Measurements from ENCODE around the gene ECHDC1. TPM values are rescaled to one million over a fixed set of nuclear protein-coding genes. Genes with fewer than 3 reads are reported as not detected.
A peak's percentile ranks its signal among the peaks of the same experiment; 100 is the strongest.

ECHDC1 gene
- total RNA-seq, 1 donor from 2014 or later, result 30.3 TPM

DNA sequence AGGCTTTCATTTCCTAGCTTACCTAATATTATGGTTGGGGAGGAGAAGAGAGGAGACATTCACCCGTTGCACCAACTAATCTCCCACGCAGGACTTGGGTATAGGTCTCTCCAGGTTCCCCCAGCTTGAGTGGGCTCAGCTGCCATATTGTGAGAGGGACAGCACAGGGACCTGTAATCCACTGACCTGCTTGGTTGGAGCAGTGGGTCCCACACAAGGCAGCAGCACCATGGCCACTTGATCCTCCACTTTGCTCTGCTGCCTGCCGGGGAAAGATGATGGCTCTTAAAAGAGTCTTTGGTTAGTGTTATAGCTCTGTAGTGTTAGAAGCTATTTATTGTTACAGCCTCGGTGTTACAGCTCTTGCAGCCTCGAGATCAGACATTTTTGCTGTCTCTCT is 22.5 kb upstream of the ECHDC1 start:
- DNase-seq (ENCODE audit: low read depth), result no peak
- H3K36me3 ChIP-seq (ENCODE audit: control insufficient read depth, insufficient read depth, low read length), result no peaks in the 10 kb centered on the region
- no peaks in the 10 kb centered on the region for H3K27me3 ChIP-seq (ENCODE audit: control insufficient read depth, insufficient read depth, low read length)
- FAIRE-seq, result peak; percentile 7
- TF ChIP-seq, protein P1, sequence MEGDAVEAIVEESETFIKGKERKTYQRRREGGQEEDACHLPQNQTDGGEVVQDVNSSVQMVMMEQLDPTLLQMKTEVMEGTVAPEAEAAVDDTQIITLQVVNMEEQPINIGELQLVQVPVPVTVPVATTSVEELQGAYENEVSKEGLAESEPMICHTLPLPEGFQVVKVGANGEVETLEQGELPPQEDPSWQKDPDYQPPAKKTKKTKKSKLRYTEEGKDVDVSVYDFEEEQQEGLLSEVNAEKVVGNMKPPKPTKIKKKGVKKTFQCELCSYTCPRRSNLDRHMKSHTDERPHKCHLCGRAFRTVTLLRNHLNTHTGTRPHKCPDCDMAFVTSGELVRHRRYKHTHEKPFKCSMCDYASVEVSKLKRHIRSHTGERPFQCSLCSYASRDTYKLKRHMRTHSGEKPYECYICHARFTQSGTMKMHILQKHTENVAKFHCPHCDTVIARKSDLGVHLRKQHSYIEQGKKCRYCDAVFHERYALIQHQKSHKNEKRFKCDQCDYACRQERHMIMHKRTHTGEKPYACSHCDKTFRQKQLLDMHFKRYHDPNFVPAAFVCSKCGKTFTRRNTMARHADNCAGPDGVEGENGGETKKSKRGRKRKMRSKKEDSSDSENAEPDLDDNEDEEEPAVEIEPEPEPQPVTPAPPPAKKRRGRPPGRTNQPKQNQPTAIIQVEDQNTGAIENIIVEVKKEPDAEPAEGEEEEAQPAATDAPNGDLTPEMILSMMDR (IDR thresholded peaks at IDR 0.05; ENCODE audit: insufficient read depth, low read length, severe bottlenecking), result no peak
- H3K4me3 ChIP-seq (ENCODE audit: low read depth, low read length), result no peak overlapping the region

DNA sequence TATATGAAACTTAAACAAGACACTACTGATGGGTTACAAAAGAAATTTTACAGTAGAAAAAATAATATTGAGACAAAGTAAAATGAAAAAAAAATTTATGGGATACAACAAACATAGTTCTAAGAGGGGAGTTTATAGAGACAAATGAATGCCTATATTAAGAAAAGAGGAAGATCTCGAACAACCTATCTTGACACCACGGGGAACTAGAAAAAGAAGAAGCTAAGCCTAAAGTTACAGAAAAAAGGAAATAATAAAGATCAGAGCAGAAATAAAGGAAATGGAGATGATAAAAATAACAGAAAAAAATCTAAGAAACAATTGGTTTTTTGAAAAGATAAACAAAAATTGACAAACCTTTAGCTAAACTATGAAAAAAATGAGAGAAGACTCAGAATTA is 9.1 kb upstream of the ECHDC1 start:
- no peaks in the 10 kb centered on the region for H3K27me3 ChIP-seq (ENCODE audit: control insufficient read depth, insufficient read depth, low read length)
- no peaks in the 10 kb centered on the region for H3K36me3 ChIP-seq (ENCODE audit: control insufficient read depth, insufficient read depth, low read length)
- FAIRE-seq, result no peak
- DNase-seq (ENCODE audit: low read depth), result no peak
- TF ChIP-seq, protein P1 (IDR thresholded peaks at IDR 0.05; ENCODE audit: insufficient read depth, low read length, severe bottlenecking), result no peak
- H3K4me3 ChIP-seq (ENCODE audit: low read depth, low read length), result no peak overlapping the region

DNA sequence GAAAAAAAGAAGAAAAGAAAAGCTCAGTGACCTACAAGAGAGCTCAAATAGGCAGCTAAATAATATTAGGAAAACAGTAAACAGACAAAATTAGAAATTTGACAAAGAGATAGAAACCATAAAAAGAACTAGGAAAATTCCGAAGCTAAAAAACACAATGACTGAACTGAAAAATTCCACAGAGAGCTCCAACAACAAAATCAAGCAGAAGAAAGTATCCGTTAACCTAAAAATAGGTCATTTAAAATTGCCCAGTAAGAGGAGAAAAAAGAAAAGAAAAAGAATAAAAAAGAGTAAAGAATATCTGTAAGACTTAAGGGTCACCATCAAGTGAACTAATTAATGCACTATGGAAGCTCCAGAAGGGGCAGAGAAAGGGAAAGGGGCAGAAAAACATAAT is 6.6 kb upstream of the ECHDC1 start:
- Histone ChIP-seq H3K27me3 (ENCODE audit: control insufficient read depth, insufficient read depth, low read length) (no peaks in the 10 kb centered on the region), H3K4me3 (ENCODE audit: low read depth, low read length) (no peak overlapping the region), H3K36me3 (ENCODE audit: control insufficient read depth, insufficient read depth, low read length) (no peaks in the 10 kb centered on the region)
- TF ChIP-seq, protein P1 (IDR thresholded peaks at IDR 0.05; ENCODE audit: insufficient read depth, low read length, severe bottlenecking), result no peak
- FAIRE-seq, result no peak
- no peak for DNase-seq (ENCODE audit: low read depth)

DNA sequence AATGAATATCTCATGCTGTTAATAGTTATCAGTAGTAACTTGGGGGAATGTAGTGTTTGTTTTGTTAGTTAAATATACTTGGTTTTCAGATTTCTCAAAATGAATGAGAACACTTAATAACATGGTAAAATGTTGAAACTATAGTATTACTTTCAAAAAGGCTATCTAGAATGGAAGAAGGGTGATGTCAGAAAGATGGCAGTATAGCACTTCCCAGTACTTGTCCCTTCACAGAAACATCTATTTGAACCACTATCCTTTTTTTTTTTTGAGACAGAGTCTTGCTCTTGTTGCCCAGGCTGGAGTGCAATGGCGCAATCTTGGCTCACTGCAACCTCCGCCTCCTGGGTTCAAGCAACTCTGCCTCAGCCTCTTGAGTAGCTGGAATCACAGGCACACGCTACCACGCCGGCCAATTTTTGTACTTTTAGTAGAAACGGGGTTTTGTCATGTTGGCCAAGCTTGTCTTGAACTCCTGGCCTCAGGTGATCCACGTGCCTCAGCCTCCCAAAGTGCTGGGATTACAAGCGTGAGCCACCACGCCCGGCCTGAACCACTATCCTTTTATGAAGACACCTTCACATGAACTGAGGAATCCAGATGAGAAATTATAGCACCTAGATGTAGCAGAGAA is 4.7 kb upstream of the ECHDC1 start:
- Histone ChIP-seq H3K36me3 (ENCODE audit: control insufficient read depth, insufficient read depth, low read length) (no peaks in the 10 kb centered on the region), H3K27me3 (ENCODE audit: control insufficient read depth, insufficient read depth, low read length) (no peaks in the 10 kb centered on the region), H3K4me3 (ENCODE audit: low read depth, low read length) (no peak overlapping the region)
- FAIRE-seq (no peak), DNase-seq (ENCODE audit: low read depth) (peak; percentile 23)
- TF ChIP-seq, protein P1 (IDR thresholded peaks at IDR 0.05; ENCODE audit: insufficient read depth, low read length, severe bottlenecking), result no peak

DNA sequence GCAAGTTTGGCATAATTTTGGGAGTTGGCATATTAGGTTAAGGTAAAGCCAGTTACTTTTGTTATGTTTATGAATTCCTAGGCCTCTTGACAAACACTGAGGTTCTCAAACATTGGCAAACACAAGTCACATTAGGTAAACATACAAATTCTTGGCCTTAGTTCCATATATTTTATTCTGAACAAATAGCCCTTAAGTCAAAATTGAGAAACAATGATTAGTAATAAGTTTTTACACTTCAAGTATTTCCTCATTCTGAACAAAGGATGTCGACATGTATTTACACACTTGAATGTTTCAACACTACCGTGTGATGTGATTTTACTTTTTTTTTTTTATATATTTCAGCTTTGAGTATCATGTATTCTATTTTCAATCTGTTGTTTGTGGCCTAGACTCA is 3.8 kb upstream of the ECHDC1 start:
- FAIRE-seq (no peak), DNase-seq (ENCODE audit: low read depth) (peak; percentile 97)
- TF ChIP-seq, protein P1 (IDR thresholded peaks at IDR 0.05; ENCODE audit: insufficient read depth, low read length, severe bottlenecking), result no peak
- no peaks in the 10 kb centered on the region for H3K36me3 ChIP-seq (ENCODE audit: control insufficient read depth, insufficient read depth, low read length)
- H3K27me3 ChIP-seq (ENCODE audit: control insufficient read depth, insufficient read depth, low read length), result no peaks in the 10 kb centered on the region
- H3K4me3 ChIP-seq (ENCODE audit: low read depth, low read length), result no peak overlapping the region

DNA sequence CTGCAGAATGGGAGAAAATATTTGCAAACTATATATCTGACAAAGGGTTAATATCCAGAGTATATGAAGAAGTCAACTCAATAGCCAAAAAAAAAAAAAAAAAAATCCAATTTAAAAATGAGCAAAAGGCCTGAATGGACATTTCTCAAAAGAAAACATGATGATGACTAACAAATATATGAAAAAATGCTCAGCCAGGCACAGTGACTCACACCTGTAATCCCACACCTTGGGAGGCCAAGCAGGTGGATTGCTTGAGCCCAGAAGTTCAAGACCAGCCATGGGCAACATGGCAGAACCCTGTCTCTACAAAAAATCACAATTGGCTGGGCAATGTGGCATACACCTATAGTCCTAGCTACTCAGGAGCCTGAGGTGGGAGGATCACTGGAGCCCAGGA is 2.1 kb upstream of the ECHDC1 start:
- DNase-seq (ENCODE audit: low read depth) (peak; percentile 82), FAIRE-seq (no peak)
- H3K4me3 ChIP-seq (ENCODE audit: low read depth, low read length), result no peak overlapping the region
- TF ChIP-seq, protein P1 (IDR thresholded peaks at IDR 0.05; ENCODE audit: insufficient read depth, low read length, severe bottlenecking), result no peak
- no peaks in the 10 kb centered on the region for H3K27me3 ChIP-seq (ENCODE audit: control insufficient read depth, insufficient read depth, low read length)
- H3K36me3 ChIP-seq (ENCODE audit: control insufficient read depth, insufficient read depth, low read length), result no peaks in the 10 kb centered on the region

Measured in bronchial epithelial cell (primary cell).